ENCODE results near the gene PIGR. TPM values are rescaled to one million over a fixed set of nuclear protein-coding genes. Genes with fewer than 3 reads are reported as not detected.

The PIGR gene
- total RNA-seq, 1 experiment from 2014 or later = 2.6 TPM

DNA sequence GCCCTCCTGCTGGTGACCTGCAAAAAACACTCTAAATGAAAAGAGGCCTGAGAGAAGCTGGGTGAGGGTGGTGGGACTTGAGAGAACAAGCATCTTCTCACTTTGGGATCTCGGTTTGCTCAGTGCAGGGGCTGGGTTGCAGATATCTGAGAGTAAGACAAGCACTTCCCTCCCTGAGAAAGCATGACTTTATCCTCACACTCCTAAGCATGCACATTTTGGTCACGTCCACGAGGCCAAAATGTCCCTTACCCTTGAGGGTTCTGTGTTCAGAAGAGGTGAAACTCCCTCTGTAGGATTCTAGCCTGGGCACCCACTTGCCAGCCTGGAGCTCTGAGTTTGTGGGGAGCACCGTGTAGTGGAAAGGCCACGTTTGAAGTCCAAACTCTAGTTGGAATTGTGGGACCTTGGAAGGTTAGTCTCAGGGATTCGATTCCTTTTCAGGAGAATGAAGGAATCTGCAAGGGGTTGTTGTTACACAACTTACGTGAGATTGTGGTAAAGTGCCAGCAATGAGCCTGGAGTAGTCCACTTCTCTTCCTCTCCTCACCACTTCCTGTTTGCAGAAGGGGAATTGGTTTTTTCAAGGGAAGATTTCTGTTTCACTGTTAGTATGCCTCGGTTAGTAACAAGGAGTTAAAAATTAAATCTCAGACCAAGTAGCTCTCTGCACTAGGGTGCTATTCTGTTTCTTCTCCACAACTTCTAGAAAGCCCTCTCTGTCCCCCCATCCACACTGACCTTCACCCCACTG lies 21.0 kb upstream of the PIGR start:
- ChIA-PET POLR2A (no interaction called here), RAD21 (ENCODE audit: low non-redundant PET in 1 of 2, low total read pairs in 2 of 2, uncharacterized antibody in 2 of 2, unreplicated experiment in 2 of 2) (no interaction called here), CTCF (no interaction called here)
- Histone ChIP-seq H3K27ac (ENCODE audit: low read depth, low read length) (no peak overlapping the region), H3K9ac (ENCODE audit: low read length) (no peak overlapping the region), H3K9me2 (ENCODE audit: insufficient read depth) (no peaks in the 10 kb centered on the region), H3K79me2 (ENCODE audit: insufficient read depth, low read length) (no peaks in the 10 kb centered on the region), H3K4me3 (replicated peaks in 1 of 2; ENCODE audit: low read depth in 1 of 2, low read length in 2 of 2) (no peak overlapping the region), H4K20me1 (ENCODE audit: insufficient read depth) (no peaks in the 10 kb centered on the region), H3K4me1 (ENCODE audit: control insufficient read depth in 1 of 2, insufficient read depth in 2 of 2, low read length in 2 of 2) (no peaks in the 10 kb centered on the region), H3K4me2 (ENCODE audit: low read length) (no peak overlapping the region), H3K9me3 (ENCODE audit: control insufficient read depth in 1 of 2, insufficient read depth in 1 of 2, low read depth in 1 of 2, low read length in 2 of 2) (no peaks in the 10 kb centered on the region), H2AFZ (ENCODE audit: low read depth, low read length, poor library complexity, severe bottlenecking) (no peak overlapping the region), H3K36me3 (ENCODE audit: control insufficient read depth in 1 of 2, insufficient read depth in 2 of 2, low read length in 2 of 2) (no peaks in the 10 kb centered on the region), H3K27me3 (ENCODE audit: insufficient read depth, low read length) (peaks cover 11% of the 10 kb centered on the region; the same call in 1 of the 2 replicates)
- BruUV-seq (replicated peaks) = no TSS peak
- DNase-seq (ENCODE audit: low read depth, low spot score) = no peak
- TF ChIP-seq, protein P1, sequence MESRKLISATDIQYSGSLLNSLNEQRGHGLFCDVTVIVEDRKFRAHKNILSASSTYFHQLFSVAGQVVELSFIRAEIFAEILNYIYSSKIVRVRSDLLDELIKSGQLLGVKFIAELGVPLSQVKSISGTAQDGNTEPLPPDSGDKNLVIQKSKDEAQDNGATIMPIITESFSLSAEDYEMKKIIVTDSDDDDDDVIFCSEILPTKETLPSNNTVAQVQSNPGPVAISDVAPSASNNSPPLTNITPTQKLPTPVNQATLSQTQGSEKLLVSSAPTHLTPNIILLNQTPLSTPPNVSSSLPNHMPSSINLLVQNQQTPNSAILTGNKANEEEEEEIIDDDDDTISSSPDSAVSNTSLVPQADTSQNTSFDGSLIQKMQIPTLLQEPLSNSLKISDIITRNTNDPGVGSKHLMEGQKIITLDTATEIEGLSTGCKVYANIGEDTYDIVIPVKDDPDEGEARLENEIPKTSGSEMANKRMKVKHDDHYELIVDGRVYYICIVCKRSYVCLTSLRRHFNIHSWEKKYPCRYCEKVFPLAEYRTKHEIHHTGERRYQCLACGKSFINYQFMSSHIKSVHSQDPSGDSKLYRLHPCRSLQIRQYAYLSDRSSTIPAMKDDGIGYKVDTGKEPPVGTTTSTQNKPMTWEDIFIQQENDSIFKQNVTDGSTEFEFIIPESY (IDR thresholded peaks at IDR 0.05; ENCODE audit: extremely low read depth, insufficient replicate concordance, low read length) = no peak
- no peak for TF ChIP-seq EGR1 (IDR thresholded peaks at IDR 0.05; ENCODE audit: low read depth)
- no peak for TF ChIP-seq ZFX (IDR thresholded peaks at IDR 0.05)
- TF ChIP-seq CBX3 (IDR thresholded peaks at IDR 0.05; ENCODE audit: low read depth) = no peak
- TF ChIP-seq EZH2 (IDR thresholded peaks at IDR 0.05) = no peak
- TF ChIP-seq EZH2phosphoT487 (IDR thresholded peaks at IDR 0.05; ENCODE audit: borderline replicate concordance) = no peak
- TF ChIP-seq TCF7L2 (IDR thresholded peaks at IDR 0.05; ENCODE audit: borderline replicate concordance, extremely low read depth, insufficient read depth, insufficient read length) = no peak
- TF ChIP-seq RAD21 (IDR thresholded peaks at IDR 0.05; ENCODE audit: low read depth) = no peak
- TF ChIP-seq SRF (IDR thresholded peaks at IDR 0.05; ENCODE audit: low read depth) = no peak
- TF ChIP-seq CEBPB (IDR thresholded peaks at IDR 0.05; ENCODE audit: low read depth) = no peak
- TF ChIP-seq, protein P2, sequence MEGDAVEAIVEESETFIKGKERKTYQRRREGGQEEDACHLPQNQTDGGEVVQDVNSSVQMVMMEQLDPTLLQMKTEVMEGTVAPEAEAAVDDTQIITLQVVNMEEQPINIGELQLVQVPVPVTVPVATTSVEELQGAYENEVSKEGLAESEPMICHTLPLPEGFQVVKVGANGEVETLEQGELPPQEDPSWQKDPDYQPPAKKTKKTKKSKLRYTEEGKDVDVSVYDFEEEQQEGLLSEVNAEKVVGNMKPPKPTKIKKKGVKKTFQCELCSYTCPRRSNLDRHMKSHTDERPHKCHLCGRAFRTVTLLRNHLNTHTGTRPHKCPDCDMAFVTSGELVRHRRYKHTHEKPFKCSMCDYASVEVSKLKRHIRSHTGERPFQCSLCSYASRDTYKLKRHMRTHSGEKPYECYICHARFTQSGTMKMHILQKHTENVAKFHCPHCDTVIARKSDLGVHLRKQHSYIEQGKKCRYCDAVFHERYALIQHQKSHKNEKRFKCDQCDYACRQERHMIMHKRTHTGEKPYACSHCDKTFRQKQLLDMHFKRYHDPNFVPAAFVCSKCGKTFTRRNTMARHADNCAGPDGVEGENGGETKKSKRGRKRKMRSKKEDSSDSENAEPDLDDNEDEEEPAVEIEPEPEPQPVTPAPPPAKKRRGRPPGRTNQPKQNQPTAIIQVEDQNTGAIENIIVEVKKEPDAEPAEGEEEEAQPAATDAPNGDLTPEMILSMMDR (IDR thresholded peaks at IDR 0.05 in 2 of 3, conservative IDR thresholded peaks at IDR 0.05 in 1 of 3; ENCODE audit: borderline replicate concordance in 1 of 3, insufficient read depth in 1 of 3, low read depth in 2 of 3, low read length in 2 of 3) = no peak
- TF ChIP-seq SIN3A (IDR thresholded peaks at IDR 0.05; ENCODE audit: low read depth) = no peak
- TF ChIP-seq SP1 (IDR thresholded peaks at IDR 0.05; ENCODE audit: low read depth) = no peak
- no peak for TF ChIP-seq YY1 (IDR thresholded peaks at IDR 0.05; ENCODE audit: extremely low read depth, insufficient replicate concordance, low read depth, low read length)
- TF ChIP-seq, protein P3, sequence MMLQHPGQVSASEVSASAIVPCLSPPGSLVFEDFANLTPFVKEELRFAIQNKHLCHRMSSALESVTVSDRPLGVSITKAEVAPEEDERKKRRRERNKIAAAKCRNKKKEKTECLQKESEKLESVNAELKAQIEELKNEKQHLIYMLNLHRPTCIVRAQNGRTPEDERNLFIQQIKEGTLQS (IDR thresholded peaks at IDR 0.05) = no peak
- TF ChIP-seq POLR2A (IDR thresholded peaks at IDR 0.05; ENCODE audit: borderline replicate concordance, extremely low read depth, insufficient read depth, insufficient read length) = no peak
- TF ChIP-seq ELF1 (IDR thresholded peaks at IDR 0.05; ENCODE audit: borderline replicate concordance, low read depth) = no peak
- TF ChIP-seq POLR2AphosphoS5 (IDR thresholded peaks at IDR 0.05; ENCODE audit: low read depth, low read length) = no peak
- no peak for ATAC-seq
- intact Hi-C loops (cut with micrococcal nuclease) = no loop called here

Measured in HCT116 (cell line).